HepG2 (cell line): ENCODE results near the gene MNX1. TPM values are rescaled to one million over a fixed set of nuclear protein-coding genes. Genes with fewer than 3 reads are reported as not detected.

Source experiments
- ATAC-seq: fragments of 200-7000 bp; cut with Tn5 transposase; 3 replicates; pipeline ENCODE4 v1.9.1; 2020; ENCODE audit warnings: mild to moderate bottlenecking, moderate library complexity
- BruUV-seq: library from RNA; stranded (reverse); fragments of 400-500 nt; replicated peaks from 2 replicates; lab custom pipeline; 2021; lab: Mats Ljungman, UMichigan
- CTCF ChIA-PET: fragments of 300-600 bp; formaldehyde crosslinking; extraction: SDS; loops from one replicate; lab custom pipeline; 2021; ENCODE audit warnings: low total read pairs, inconsistent platforms, low intra/inter-chr PET ratio; lab: Yijun Ruan, JAX
- POLR2A ChIA-PET: fragments of 350-600 bp; sonication (Branson Sonifier 250); formaldehyde crosslinking; loops from one replicate; lab custom pipeline; 2020; ENCODE audit warnings: antibody characterized with exemption, inconsistent platforms; lab: Yijun Ruan, JAX
- DNase-seq: peaks from one replicate; pipeline ENCODE4 v3.0.0-alpha.2; 2015; ENCODE audit warnings: low spot score
- FAIRE-seq: peaks from 3 replicates; lab custom pipeline; 2011; peaks lifted over from hg19 to GRCh38; lab: Jason Lieb, UNC
- H2AFZ ChIP-seq: one replicate; pipeline ENCODE4 v1.6.1; 2011; ENCODE audit warnings: low read length, inconsistent platforms
- H3K27ac ChIP-seq: fragments of 300-600 bp; 3 replicates; pipeline ENCODE4 v1.8.0; 2011; ENCODE audit warnings: mixed run types, mild to moderate bottlenecking, mixed read lengths, low read length, inconsistent platforms; ENCODE audit not compliant: insufficient read depth; ENCODE audit errors: extremely low read length
- H3K27me3 ChIP-seq, 2 experiments: fragments of 200-600 bp in 1 of 2; 2 replicates in 1 of 2; 3 replicates in 1 of 2; pipeline versions ENCODE4 v1.6.0 to v1.8.0; 2011; ENCODE audit warnings: low read length in 2 of 2, mild to moderate bottlenecking in 2 of 2, moderate library complexity in 2 of 2, inconsistent platforms in 1 of 2; ENCODE audit not compliant: insufficient read depth in 2 of 2, control insufficient read depth in 1 of 2
- H3K36me3 ChIP-seq, 2 experiments: fragments of 200-600 bp in 1 of 2; replicated peaks in 1 of 2; 2 replicates in 1 of 2; 3 replicates in 1 of 2; pipeline versions ENCODE4 v1.5.1 to v1.8.0; 2011; ENCODE audit warnings: low read length in 2 of 2, inconsistent platforms in 1 of 2; ENCODE audit not compliant: insufficient read depth in 2 of 2, control insufficient read depth in 1 of 2
- H3K4me1 ChIP-seq: 2 replicates; pipeline ENCODE4 v1.5.1; 2012; ENCODE audit warnings: low read length, inconsistent platforms; ENCODE audit not compliant: insufficient read depth
- H3K4me2 ChIP-seq: 2 replicates; pipeline ENCODE4 v1.6.0; 2011; ENCODE audit warnings: low read depth, low read length, inconsistent platforms
- H3K4me3 ChIP-seq, 3 experiments: fragments of 200-600 bp in 1 of 3; sonication (generic), shearing (Covaris generic) in 1 of 3; replicated peaks in 1 of 3; 2 replicates each; pipeline ENCODE4 v1.5.1; 2011 to 2016; ENCODE audit warnings: low read length in 3 of 3, inconsistent platforms in 2 of 3, low read depth in 2 of 3, mild to moderate bottlenecking in 2 of 3, control low read depth in 1 of 3, mixed read lengths in 1 of 3; ENCODE audit not compliant: insufficient read depth in 1 of 3
- H3K79me2 ChIP-seq: one replicate; pipeline ENCODE4 v1.6.1; 2011; ENCODE audit warnings: low read length, inconsistent platforms; ENCODE audit not compliant: insufficient read depth
- H3K9ac ChIP-seq: 2 replicates; pipeline ENCODE4 v1.6.0; 2011; ENCODE audit warnings: mild to moderate bottlenecking, low read depth, low read length, inconsistent platforms; ENCODE audit not compliant: insufficient read depth
- H3K9me3 ChIP-seq: 2 replicates; pipeline ENCODE4 v1.5.1; 2012; ENCODE audit warnings: mild to moderate bottlenecking, low read length
- H4K20me1 ChIP-seq: 2 replicates; pipeline ENCODE4 v1.6.0; 2011; ENCODE audit warnings: inconsistent platforms, mild to moderate bottlenecking, low read length, moderate library complexity; ENCODE audit not compliant: insufficient read depth
- GATAD2A ChIP-seq: IDR thresholded peaks from 2 replicates; pipeline ENCODE4 v1.6.1; 2016
- GZF1 ChIP-seq: sonication (generic); formaldehyde crosslinking; IDR thresholded peaks from 2 replicates; pipeline ENCODE4 v1.5.1; 2020; ENCODE audit warnings: mild to moderate bottlenecking, missing genetic modification reagents
- NFE2L2 ChIP-seq: fragments of 150-350 bp; IDR thresholded peaks from 2 replicates; pipeline ENCODE4 v1.6.1; 2014; ENCODE audit warnings: low read length
- NR3C1 ChIP-seq: sonication (generic); formaldehyde crosslinking; IDR thresholded peaks from 2 replicates; pipeline ENCODE4 v1.4.0; 2020; ENCODE audit warnings: missing genetic modification reagents
- POLR2AphosphoS5 ChIP-seq: IDR thresholded peaks from 2 replicates; pipeline ENCODE4 v1.6.1; 2012; ENCODE audit warnings: low read depth, low read length
- RFXAP ChIP-seq: sonication (generic); formaldehyde crosslinking; IDR thresholded peaks from 2 replicates; pipeline ENCODE4 v1.4.0; 2020; ENCODE audit warnings: missing genetic modification reagents, borderline replicate concordance
- SP4 ChIP-seq: sonication (generic); formaldehyde crosslinking; IDR thresholded peaks from 2 replicates; pipeline ENCODE4 v1.8.1; 2023; ENCODE audit warnings: mild to moderate bottlenecking, missing genetic modification reagents
- SRSF9 ChIP-seq: fragments of 200-400 bp; formaldehyde crosslinking; IDR thresholded peaks from 2 replicates; pipeline ENCODE4 v1.6.1; 2018; ENCODE audit warnings: borderline replicate concordance, mild to moderate bottlenecking, low read depth, low read length; ENCODE audit not compliant: insufficient read depth, poor library complexity, severe bottlenecking
- ZBTB38 ChIP-seq: sonication (generic); formaldehyde crosslinking; IDR thresholded peaks from 2 replicates; pipeline ENCODE4 v1.5.1; 2020; ENCODE audit warnings: mild to moderate bottlenecking, missing genetic modification reagents
- ZNF251 ChIP-seq: sonication (generic); formaldehyde crosslinking; IDR thresholded peaks from 2 replicates; pipeline ENCODE4 v1.9.0; 2021; ENCODE audit warnings: mild to moderate bottlenecking, missing genetic modification reagents
- ZNF558 ChIP-seq: sonication (generic); formaldehyde crosslinking; IDR thresholded peaks from 2 replicates; pipeline ENCODE4 v1.9.0; 2022; ENCODE audit warnings: mild to moderate bottlenecking, missing genetic modification reagents, borderline replicate concordance
- WGBS: methylation state at CpG from one replicate; pipeline ENCODE4 v1.1.6; 2017; ENCODE audit warnings: low lambda C conversion rate; 5-methylcytosine and 5-hydroxymethylcytosine counted together
- in situ Hi-C: cut with HindIII; loops from 2 replicates; pipeline ENCODE4 v1.10.0; 2017; ENCODE audit warnings: low pct_unique_long_range_greater_than_20kb; ENCODE audit not compliant: extremely low pct_ligation_motif_present
- intact Hi-C: fragments of 100-400 bp; cut with micrococcal nuclease; formaldehyde crosslinking; loops from one replicate; pipeline ENCODE4 v1.10.0; 2022; ENCODE audit not compliant: unreplicated experiment
- polyA plus RNA-seq, 8 experiments: library from polyadenylated mRNA; depleted of rRNA in 3 of 8; stranded (reverse) in 7 of 8; unstranded in 1 of 8; fragments of >200 nt; fragmentation: Illumina TruSeq in 4 of 8; extraction: Trizol in 4 of 8; gene quantifications; 2 replicates each; pipeline versions ENCODE4 v1.2.1 to v1.2.3, GENCODE V29; 2011 to 2016; ENCODE audit warnings: low read depth in 4 of 8, missing spikeins in 1 of 8, mixed read lengths in 1 of 8; ENCODE audit not compliant: insufficient read depth in 1 of 8
- total RNA-seq, 5 experiments: library from RNA; depleted of rRNA; stranded (reverse); fragments of >200 nt; fragmentation: Illumina TruSeq; extraction: Trizol; gene quantifications; 2 replicates each; pipeline ENCODE4 v1.2.3, GENCODE V29; 2016; ENCODE audit warnings: low read depth in 1 of 5
- TF ChIP-seq, protein P1 (sequence below), 2 experiments: IDR thresholded peaks; 2 replicates each; pipeline ENCODE4 v1.6.1; 2011 to 2012; ENCODE audit warnings: low read length in 2 of 2, borderline replicate concordance in 1 of 2, low read depth in 1 of 2, mild to moderate bottlenecking in 1 of 2, moderate library complexity in 1 of 2
- TF ChIP-seq, protein P2 (sequence below): sonication (generic); formaldehyde crosslinking; IDR thresholded peaks from 2 replicates; pipeline ENCODE4 v1.5.0; 2020; ENCODE audit warnings: mild to moderate bottlenecking, missing genetic modification reagents

The MNX1 gene
- total and polyA plus RNA-seq, 2 of the 13 experiments (the other 11 are each of a cell fraction or from before 2014, with no cell fraction given): 0.94 to 6.1 TPM

DNA sequence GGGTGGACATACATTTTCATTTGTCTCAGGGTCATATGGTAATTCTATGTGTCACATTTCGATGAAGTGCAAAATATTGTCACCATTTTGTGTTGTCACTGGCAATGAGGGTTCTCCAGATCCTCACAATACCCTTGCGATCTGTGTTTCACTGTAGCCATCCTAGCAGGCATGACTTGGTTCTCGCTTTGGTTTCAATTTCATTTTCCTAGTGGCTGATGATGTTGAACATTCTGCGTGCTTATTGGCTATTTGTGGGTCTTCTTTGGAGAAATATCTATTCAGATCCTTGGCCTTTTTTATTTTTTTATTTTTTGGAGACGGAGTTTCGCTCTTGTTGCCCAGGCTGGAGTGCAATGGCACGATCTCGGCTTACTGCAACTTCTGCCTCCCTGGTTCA is 24.8 kb upstream of the MNX1 start:
- no peak overlapping the region for H3K27ac ChIP-seq

GRCh38 chr7:157033483-157034473 is 23.3 kb upstream of the MNX1 start:
- no peak for FAIRE-seq
- no peaks in the 10 kb centered on the region for H4K20me1 ChIP-seq
- intact Hi-C loops: no loop called here
- no peak overlapping the region for H3K4me2 ChIP-seq
- DNase-seq: no peak
- no peaks in the 10 kb centered on the region for H3K79me2 ChIP-seq
- no peaks in the 10 kb centered on the region for H3K9me3 ChIP-seq
- no peak overlapping the region for H2AFZ ChIP-seq
- BruUV-seq: no TSS peak
- H3K27me3 ChIP-seq: peaks cover 3 to 39% of the 10 kb centered on the region in 2 experiments; a peak in 3 of 5 replicates
- no peaks in the 10 kb centered on the region for H3K36me3 ChIP-seq
- H3K4me1 ChIP-seq: no peaks in the 10 kb centered on the region
- in situ Hi-C loops: no loop called here
- WGBS: 38% methylated on average over 18 of the region's 23 CpGs
- CTCF ChIA-PET: no interaction called here
- no peak overlapping the region for H3K9ac ChIP-seq
- no peak overlapping the region for H3K27ac ChIP-seq
- peak; percentile 52 for ATAC-seq
- POLR2A ChIA-PET: no interaction called here
- no peak overlapping the region for H3K4me3 ChIP-seq
- TF ChIP-seq, protein P1, sequence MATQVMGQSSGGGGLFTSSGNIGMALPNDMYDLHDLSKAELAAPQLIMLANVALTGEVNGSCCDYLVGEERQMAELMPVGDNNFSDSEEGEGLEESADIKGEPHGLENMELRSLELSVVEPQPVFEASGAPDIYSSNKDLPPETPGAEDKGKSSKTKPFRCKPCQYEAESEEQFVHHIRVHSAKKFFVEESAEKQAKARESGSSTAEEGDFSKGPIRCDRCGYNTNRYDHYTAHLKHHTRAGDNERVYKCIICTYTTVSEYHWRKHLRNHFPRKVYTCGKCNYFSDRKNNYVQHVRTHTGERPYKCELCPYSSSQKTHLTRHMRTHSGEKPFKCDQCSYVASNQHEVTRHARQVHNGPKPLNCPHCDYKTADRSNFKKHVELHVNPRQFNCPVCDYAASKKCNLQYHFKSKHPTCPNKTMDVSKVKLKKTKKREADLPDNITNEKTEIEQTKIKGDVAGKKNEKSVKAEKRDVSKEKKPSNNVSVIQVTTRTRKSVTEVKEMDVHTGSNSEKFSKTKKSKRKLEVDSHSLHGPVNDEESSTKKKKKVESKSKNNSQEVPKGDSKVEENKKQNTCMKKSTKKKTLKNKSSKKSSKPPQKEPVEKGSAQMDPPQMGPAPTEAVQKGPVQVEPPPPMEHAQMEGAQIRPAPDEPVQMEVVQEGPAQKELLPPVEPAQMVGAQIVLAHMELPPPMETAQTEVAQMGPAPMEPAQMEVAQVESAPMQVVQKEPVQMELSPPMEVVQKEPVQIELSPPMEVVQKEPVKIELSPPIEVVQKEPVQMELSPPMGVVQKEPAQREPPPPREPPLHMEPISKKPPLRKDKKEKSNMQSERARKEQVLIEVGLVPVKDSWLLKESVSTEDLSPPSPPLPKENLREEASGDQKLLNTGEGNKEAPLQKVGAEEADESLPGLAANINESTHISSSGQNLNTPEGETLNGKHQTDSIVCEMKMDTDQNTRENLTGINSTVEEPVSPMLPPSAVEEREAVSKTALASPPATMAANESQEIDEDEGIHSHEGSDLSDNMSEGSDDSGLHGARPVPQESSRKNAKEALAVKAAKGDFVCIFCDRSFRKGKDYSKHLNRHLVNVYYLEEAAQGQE (IDR thresholded peaks at IDR 0.05; ENCODE audit: borderline replicate concordance in 1 of 2, low read depth in 1 of 2, low read length in 2 of 2): no peak
- TF ChIP-seq, protein P2, sequence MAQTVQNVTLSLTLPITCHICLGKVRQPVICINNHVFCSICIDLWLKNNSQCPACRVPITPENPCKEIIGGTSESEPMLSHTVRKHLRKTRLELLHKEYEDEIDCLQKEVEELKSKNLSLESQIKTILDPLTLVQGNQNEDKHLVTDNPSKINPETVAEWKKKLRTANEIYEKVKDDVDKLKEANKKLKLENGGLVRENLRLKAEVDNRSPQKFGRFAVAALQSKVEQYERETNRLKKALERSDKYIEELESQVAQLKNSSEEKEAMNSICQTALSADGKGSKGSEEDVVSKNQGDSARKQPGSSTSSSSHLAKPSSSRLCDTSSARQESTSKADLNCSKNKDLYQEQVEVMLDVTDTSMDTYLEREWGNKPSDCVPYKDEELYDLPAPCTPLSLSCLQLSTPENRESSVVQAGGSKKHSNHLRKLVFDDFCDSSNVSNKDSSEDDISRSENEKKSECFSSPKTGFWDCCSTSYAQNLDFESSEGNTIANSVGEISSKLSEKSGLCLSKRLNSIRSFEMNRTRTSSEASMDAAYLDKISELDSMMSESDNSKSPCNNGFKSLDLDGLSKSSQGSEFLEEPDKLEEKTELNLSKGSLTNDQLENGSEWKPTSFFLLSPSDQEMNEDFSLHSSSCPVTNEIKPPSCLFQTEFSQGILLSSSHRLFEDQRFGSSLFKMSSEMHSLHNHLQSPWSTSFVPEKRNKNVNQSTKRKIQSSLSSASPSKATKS (CRISPR knock-in tag): no peak
- TF ChIP-seq RFXAP (CRISPR knock-in tag) (no peak), GATAD2A (CRISPR knock-in tag) (no peak), SP4 (CRISPR knock-in tag) (no peak), ZNF251 (no peak), GZF1 (no peak), POLR2AphosphoS5 (no peak), ZNF558 (no peak), NR3C1 (CRISPR knock-in tag) (no peak)

More for the DNA sequence above, 24.8 kb upstream of the MNX1 start:
- H3K27me3 ChIP-seq: peaks cover 4 to 40% of the 10 kb centered on the region in 2 experiments; a peak in 4 of 5 replicates
- ChIA-PET POLR2A (no interaction called here), CTCF (no interaction called here)
- no TSS peak for BruUV-seq
- TF ChIP-seq ZBTB38 (CRISPR knock-in tag) (no peak), NFE2L2 (no peak), SRSF9 (no peak)
- H4K20me1 ChIP-seq: no peaks in the 10 kb centered on the region
- no peak for FAIRE-seq
- intact Hi-C loops: no loop called here
- no peak for DNase-seq
- no peaks in the 10 kb centered on the region for H3K9me3 ChIP-seq
- H3K79me2 ChIP-seq: no peaks in the 10 kb centered on the region
- peaks cover 8% of the 10 kb centered on the region for H3K4me1 ChIP-seq
- in situ Hi-C loops: no loop called here
- no peak overlapping the region for H3K9ac ChIP-seq
- H3K4me2 ChIP-seq: no peak overlapping the region
- no peak overlapping the region for H2AFZ ChIP-seq
- 61% methylated on average over 8 of the region's 8 CpGs for whole genome bisulfite sequencing
- H3K4me3 ChIP-seq: no peak overlapping the region
- H3K36me3 ChIP-seq: no peaks in the 10 kb centered on the region
- no peak for ATAC-seq
